ENCODE measurements around the gene LMNA. TPM values are rescaled to one million over a fixed set of nuclear protein-coding genes. Genes with fewer than 3 reads are reported as not detected.

The LMNA gene
- total and polyA plus RNA-seq, 2 donors (not counting 1 experiment from before 2014, with no cell fraction given) = 19.4 to 28.7 TPM

DNA sequence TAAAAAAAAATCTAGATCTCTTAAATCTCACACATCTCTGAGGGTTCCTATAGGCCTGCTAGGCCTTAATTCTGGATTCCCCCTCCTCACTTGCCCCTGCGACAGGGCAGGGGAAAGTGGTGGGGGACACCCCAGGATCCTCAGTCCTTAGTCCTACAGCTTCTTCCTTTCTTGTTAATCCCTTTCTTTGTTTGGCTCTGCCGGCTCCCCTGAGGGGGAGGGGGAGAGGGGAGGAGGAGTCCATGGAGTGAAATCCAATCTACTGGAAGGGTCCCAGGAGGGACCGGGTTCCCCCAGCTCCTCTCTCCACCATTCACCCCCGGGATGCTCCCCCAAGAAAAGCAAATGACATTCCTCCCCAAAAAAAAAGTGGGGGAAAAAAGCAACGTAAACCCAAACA lies 40.8 kb upstream of the LMNA start:
- no peak overlapping the region for H3K27ac Mint-ChIP-seq
- Histone ChIP-seq H3K27me3 (replicated peaks in 1 of 4; ENCODE audit: control extremely low read depth in 1 of 4, control insufficient read depth in 3 of 4, insufficient read depth in 4 of 4, low read length in 3 of 4) (peaks cover 0 to 4% (median 1%) of the 10 kb centered on the region in 4 experiments), H4K20me1 (ENCODE audit: control insufficient read depth, insufficient read depth, low read length, poor library complexity, severe bottlenecking) (no peaks in the 10 kb centered on the region), H2AFZ (ENCODE audit: insufficient read depth, low read depth, low read length, poor library complexity, severe bottlenecking) (no peak overlapping the region), H3K9ac (ENCODE audit: low read length) (no peak overlapping the region), H3K36me3 (replicated peaks in 1 of 2; ENCODE audit: control extremely low read depth in 1 of 2, control insufficient read depth in 1 of 2, extremely low read depth in 1 of 2, insufficient read depth in 2 of 2, low read length in 1 of 2) (no peaks in the 10 kb centered on the region), H3K27ac (ENCODE audit: low read length in 2 of 2) (no peak overlapping the region), H3K9me3 (ENCODE audit: control extremely low read depth in 1 of 3, control insufficient read depth in 2 of 3, insufficient read depth in 1 of 3, low read length in 2 of 3) (peaks cover 0 to 4% (median 0%) of the 10 kb centered on the region in 3 donors), H3K79me2 (ENCODE audit: control insufficient read depth, insufficient read depth, low read length) (no peaks in the 10 kb centered on the region), H3K4me3 (ENCODE audit: control extremely low read depth in 1 of 5, extremely low read depth in 1 of 5, insufficient read depth in 1 of 5, low read depth in 2 of 5, low read length in 4 of 5) (no peak overlapping the region), H3K4me2 (replicated peaks; ENCODE audit: low read depth, low read length, poor library complexity, severe bottlenecking) (no peak overlapping the region), H3K4me1 (ENCODE audit: control insufficient read depth in 2 of 2, insufficient read depth in 2 of 2, low read length in 2 of 2) (peaks cover 11 to 23% of the 10 kb centered on the region in 2 donors)
- no peaks in the 10 kb centered on the region for H3K9me3 Mint-ChIP-seq (ENCODE audit: insufficient read depth)
- no peaks in the 10 kb centered on the region for H3K27me3 Mint-ChIP-seq
- no peak overlapping the region for H3K4me3 Mint-ChIP-seq
- DNase-seq (no peak), ATAC-seq (ENCODE audit: low read depth) (no peak)
- WGBS (ENCODE audit: insufficient coverage) = no CpG with 5 or more reads among the region's 5 CpGs
- POLR2A ChIA-PET = no interaction called here
- TF ChIP-seq EZH2 (IDR thresholded peaks at IDR 0.05; ENCODE audit: borderline replicate concordance, insufficient read depth, low read depth, low read length, poor library complexity, severe bottlenecking) = no peak
- TF ChIP-seq, protein P1, sequence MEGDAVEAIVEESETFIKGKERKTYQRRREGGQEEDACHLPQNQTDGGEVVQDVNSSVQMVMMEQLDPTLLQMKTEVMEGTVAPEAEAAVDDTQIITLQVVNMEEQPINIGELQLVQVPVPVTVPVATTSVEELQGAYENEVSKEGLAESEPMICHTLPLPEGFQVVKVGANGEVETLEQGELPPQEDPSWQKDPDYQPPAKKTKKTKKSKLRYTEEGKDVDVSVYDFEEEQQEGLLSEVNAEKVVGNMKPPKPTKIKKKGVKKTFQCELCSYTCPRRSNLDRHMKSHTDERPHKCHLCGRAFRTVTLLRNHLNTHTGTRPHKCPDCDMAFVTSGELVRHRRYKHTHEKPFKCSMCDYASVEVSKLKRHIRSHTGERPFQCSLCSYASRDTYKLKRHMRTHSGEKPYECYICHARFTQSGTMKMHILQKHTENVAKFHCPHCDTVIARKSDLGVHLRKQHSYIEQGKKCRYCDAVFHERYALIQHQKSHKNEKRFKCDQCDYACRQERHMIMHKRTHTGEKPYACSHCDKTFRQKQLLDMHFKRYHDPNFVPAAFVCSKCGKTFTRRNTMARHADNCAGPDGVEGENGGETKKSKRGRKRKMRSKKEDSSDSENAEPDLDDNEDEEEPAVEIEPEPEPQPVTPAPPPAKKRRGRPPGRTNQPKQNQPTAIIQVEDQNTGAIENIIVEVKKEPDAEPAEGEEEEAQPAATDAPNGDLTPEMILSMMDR (IDR thresholded peaks at IDR 0.05) = no peak
- CTCF ChIA-PET = interaction anchor here (0.5 to 1.0 kb wide), 2 partner anchors 11 to 23 kb away, joined by 4 to 5 read pairs; no protein-coding TSS in a partner anchor
- intact Hi-C loops (cut with micrococcal nuclease) = no loop called here
- H3K4me1 Mint-ChIP-seq = peaks cover 25% of the 10 kb centered on the region

DNA sequence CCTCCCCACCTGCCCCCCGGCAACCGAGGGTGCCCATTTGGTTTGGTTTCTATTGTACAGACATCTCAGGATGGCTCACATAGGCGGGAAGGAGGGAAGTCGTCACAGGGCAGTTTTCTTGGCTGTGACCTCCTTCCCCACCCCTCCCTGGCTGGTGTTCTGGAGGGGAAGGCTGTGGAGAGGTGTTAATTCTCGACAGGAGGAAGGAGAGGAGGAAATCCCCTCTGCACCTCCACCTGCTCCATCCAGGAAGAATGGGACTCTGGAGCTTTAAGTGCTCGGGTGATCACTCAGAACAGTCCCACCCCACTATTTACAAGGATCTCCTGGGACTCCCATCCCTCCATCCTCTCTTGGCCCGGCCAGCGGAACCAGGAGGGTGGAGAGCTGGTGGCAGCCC lies 39.9 kb upstream of the LMNA start:
- H3K79me2 ChIP-seq (ENCODE audit: control insufficient read depth, insufficient read depth, low read length) = no peaks in the 10 kb centered on the region
- no peak overlapping the region for H3K4me3 ChIP-seq (ENCODE audit: control extremely low read depth in 1 of 5, extremely low read depth in 1 of 5, insufficient read depth in 1 of 5, low read depth in 2 of 5, low read length in 4 of 5)
- Mint-ChIP-seq H3K27ac (no peak overlapping the region), H3K4me3 (no peak overlapping the region), H3K9me3 (ENCODE audit: insufficient read depth) (no peaks in the 10 kb centered on the region), H3K4me1 (peaks cover 25% of the 10 kb centered on the region), H3K27me3 (no peaks in the 10 kb centered on the region)
- no peaks in the 10 kb centered on the region for H4K20me1 ChIP-seq (ENCODE audit: control insufficient read depth, insufficient read depth, low read length, poor library complexity, severe bottlenecking)
- H3K9me3 ChIP-seq (ENCODE audit: control extremely low read depth in 1 of 3, control insufficient read depth in 2 of 3, insufficient read depth in 1 of 3, low read length in 2 of 3) = peaks cover 0 to 4% (median 0%) of the 10 kb centered on the region in 3 donors
- DNase-seq (no peak), ATAC-seq (ENCODE audit: low read depth) (no peak)
- no peak overlapping the region for H3K27ac ChIP-seq (ENCODE audit: low read length in 2 of 2)
- peaks cover 11 to 23% of the 10 kb centered on the region in 2 donors for H3K4me1 ChIP-seq (ENCODE audit: control insufficient read depth in 2 of 2, insufficient read depth in 2 of 2, low read length in 2 of 2)
- ChIA-PET CTCF (interaction anchor here (2.0 kb wide), 1 partner anchor 151 kb away, joined by 6 read pairs; no protein-coding TSS in a partner anchor), POLR2A (interaction anchor here (0.6 to 0.7 kb wide), 2 partner anchors 13 to 205 kb away, joined by 5 to 8 read pairs; no protein-coding TSS in a partner anchor)
- no peak overlapping the region for H3K4me2 ChIP-seq (replicated peaks; ENCODE audit: low read depth, low read length, poor library complexity, severe bottlenecking)
- no peak overlapping the region for H2AFZ ChIP-seq (ENCODE audit: insufficient read depth, low read depth, low read length, poor library complexity, severe bottlenecking)
- 60% methylated on average over 1 of the region's 8 CpGs for WGBS (ENCODE audit: insufficient coverage)
- H3K27me3 ChIP-seq (replicated peaks in 1 of 4; ENCODE audit: control extremely low read depth in 1 of 4, control insufficient read depth in 3 of 4, insufficient read depth in 4 of 4, low read length in 3 of 4) = peaks cover 0 to 3% (median 1%) of the 10 kb centered on the region in 4 experiments
- no peak for TF ChIP-seq EZH2 (IDR thresholded peaks at IDR 0.05; ENCODE audit: borderline replicate concordance, insufficient read depth, low read depth, low read length, poor library complexity, severe bottlenecking)
- TF ChIP-seq, protein P1 (IDR thresholded peaks at IDR 0.05) = no peak
- intact Hi-C loops (cut with micrococcal nuclease) = no loop called here
- H3K9ac ChIP-seq (ENCODE audit: low read length) = no peak overlapping the region
- no peaks in the 10 kb centered on the region for H3K36me3 ChIP-seq (replicated peaks in 1 of 2; ENCODE audit: control extremely low read depth in 1 of 2, control insufficient read depth in 1 of 2, extremely low read depth in 1 of 2, insufficient read depth in 2 of 2, low read length in 1 of 2)
